Stimulated activated CD4-positive, alpha-beta T cell treated with anti-CD3 and anti-CD28 coated beads, Interleukin-12 subunit alpha, Interleukin-12 subunit beta, amount 100 ng/mL, for 4 hours (primary cell): ENCODE measurements around the gene PRIMPOL.
"Not testable (repeated sequence)": the region's sequence is repeated elsewhere in the genome, so short reads cannot be mapped to it uniquely, and the experiment has no call there.

Source experiments
- DNase-seq: peaks from one replicate; pipeline ENCODE4 v3.0.0-alpha.2; 2020

The PRIMPOL gene, protein sequence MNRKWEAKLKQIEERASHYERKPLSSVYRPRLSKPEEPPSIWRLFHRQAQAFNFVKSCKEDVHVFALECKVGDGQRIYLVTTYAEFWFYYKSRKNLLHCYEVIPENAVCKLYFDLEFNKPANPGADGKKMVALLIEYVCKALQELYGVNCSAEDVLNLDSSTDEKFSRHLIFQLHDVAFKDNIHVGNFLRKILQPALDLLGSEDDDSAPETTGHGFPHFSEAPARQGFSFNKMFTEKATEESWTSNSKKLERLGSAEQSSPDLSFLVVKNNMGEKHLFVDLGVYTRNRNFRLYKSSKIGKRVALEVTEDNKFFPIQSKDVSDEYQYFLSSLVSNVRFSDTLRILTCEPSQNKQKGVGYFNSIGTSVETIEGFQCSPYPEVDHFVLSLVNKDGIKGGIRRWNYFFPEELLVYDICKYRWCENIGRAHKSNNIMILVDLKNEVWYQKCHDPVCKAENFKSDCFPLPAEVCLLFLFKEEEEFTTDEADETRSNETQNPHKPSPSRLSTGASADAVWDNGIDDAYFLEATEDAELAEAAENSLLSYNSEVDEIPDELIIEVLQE

GRCh38 chr4:184649026-184649970 is at the start of gene PRIMPOL, which contains the start of gene CASP3:
TSS of gene PRIMPOL (plus strand) at chr4:184649738. CDS start at chr4:184657141, 7,403 bp downstream.
TSS of gene CASP3 (minus strand) at chr4:184649447. CDS start at chr4:184638453, 10,994 bp downstream.
- DNase-seq, result peak; percentile 96

- DNase-seq, result not testable (repeated sequence)
Measured at GRCh38 chr4:184600982-184601381, 48.6 kb upstream of the PRIMPOL start.

DNA sequence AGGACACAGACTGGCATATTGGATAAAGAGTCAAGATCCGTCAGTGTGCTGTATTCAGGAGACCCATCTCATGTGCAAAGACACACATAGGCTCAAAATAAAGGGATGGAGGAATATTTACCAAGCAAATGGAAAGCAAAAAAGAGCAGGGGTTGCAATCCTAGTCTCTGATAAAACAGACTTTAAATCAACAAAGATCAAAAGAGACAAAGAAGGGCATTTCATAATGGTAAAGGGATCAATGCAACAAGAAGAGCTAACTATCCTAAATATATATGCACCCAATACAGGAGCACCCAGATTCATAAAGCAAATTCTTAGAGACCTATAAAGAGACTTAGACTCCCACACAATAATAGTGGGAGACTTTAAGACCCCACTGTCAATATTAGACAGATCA is 46.7 kb upstream of the PRIMPOL start:
- DNase-seq, result not testable (repeated sequence)

GRCh38 chr4:184607429-184607828 is 42.1 kb upstream of the PRIMPOL start:
- DNase-seq, result not testable (repeated sequence)

DNA sequence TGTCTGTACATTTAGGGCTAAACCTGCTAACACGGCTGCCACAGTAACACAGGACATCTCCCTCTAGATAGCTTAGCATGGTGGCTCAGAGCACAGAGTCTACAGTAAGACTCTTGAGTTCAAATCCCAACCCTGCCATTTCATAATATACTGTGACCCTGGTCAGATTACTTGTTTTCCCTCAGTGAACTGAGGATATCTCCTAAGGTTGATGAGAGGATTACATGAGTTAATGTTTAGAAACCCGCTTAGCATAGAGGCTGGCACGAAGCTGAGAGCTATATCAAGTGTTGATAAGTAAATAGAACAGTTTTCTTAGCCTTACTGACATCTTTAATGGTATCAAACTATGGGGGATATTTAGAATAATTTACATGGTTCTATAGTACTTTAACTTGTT is 37.5 kb upstream of the PRIMPOL start:
- no peak for DNase-seq

DNA sequence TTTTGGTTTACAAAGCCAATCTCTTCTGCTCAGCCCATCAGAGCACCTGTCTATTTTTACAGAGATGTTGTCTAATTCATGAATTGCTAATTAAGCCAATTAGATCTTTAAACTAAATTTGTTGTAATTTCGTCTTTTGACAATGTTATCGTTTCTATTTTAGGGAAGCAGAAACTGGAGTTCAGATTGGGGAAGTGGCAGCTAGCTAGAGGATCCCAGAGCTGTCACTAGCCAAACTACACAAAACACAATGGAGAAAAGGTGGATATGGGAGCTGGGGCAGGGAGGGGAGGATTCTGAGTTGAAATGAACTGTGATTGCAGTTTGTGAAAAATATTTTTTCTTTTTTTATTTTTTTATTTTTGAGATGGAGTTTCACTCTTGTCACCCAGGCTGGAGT is 36.1 kb upstream of the PRIMPOL start:
- no peak for DNase-seq

GRCh38 chr4:184614509-184614908 is 35.0 kb upstream of the PRIMPOL start:
- no peak for DNase-seq

DNA sequence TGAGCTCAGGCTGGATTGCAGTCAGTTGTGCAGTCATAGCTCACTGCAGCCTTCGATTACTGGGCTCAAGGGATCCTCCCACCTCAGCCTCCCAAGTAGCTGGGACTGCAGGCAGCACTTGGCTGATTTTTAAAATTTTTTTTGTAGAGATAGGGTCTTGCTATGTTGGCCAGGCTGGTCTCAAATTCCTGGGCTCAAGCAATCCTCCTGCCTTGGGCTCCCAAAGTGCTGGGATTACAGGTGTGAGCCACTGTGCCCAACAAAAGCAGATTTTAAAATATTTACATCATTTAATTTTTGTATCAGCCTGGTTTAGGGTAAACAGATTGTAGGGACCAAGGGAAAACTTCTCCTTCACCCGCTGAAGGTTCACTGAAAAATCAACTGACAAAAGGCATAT is 33.4 kb upstream of the PRIMPOL start:
- DNase-seq, result not testable (repeated sequence)

GRCh38 chr4:184616633-184617551 is 32.6 kb upstream of the PRIMPOL start:
- no peak for DNase-seq

DNA sequence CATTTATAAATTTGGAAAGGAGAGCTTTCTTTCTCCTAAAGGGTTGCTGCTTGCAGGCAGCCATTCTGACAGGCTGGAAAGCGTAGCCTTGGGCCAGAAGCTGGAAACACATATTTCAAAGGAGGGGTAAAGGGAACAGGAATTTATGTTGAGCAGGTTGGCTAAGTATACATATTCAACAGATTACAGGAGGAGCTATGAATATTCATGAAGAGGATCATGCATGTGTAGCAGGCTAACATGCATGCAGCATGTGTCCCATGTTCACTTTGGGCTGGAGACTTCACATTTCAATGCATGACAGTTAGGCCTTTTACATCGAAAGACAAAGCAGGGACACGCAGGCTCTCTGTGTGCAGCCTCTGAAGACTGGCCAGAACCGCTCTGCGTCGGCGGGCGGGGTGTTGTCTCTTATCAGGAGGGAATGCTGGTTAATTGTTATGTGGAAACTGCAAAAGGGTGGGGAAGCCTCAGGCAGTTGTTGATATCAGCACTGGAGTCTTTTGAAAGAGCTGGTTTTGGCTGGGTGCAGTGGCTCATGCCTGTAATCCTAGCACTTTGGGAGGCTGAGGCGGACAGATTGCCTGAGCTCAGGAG is 31.8 kb upstream of the PRIMPOL start:
- no peak for DNase-seq

GRCh38 chr4:184620212-184620867 is 29.2 kb upstream of the PRIMPOL start:
- no peak for DNase-seq

DNA sequence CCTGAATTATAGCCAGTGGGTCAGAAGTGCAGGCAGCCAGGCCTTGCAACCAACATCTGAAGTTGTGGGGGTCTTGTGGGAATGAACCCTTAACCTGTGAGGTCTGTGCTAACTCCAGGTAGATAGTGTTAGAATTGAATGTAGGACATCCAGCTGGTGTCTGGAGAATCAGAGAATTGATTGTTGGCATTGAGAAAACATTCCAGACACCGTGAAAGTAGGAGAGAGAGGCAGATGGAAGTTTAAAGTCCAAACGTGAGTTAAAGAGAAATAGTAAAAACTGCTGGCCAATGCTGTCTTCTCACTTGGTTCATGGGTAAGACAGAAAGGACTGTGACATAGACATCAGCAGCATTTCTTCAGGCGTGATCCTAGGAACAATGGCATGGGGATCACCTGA is 28.0 kb upstream of the PRIMPOL start:
- DNase-seq, result no peak

DNA sequence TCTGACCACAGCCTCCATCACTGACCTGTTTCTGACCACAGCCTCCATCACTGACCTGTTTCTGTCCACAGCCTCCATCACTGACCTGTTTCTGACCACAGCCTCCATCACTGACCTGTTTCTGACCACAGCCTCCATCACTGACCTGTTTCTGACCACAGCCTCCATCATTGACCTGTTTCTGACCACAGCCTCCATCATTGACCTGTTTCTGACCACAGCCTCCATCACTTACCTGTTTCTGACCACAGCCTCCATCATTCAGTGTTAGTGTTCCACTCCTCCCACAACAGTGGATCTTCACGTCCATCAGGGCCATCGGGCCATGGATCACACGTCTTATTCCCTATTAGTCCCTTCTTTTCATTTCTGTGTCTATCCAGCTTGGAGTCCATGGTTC is 25.0 kb upstream of the PRIMPOL start:
- not testable (repeated sequence) for DNase-seq

DNA sequence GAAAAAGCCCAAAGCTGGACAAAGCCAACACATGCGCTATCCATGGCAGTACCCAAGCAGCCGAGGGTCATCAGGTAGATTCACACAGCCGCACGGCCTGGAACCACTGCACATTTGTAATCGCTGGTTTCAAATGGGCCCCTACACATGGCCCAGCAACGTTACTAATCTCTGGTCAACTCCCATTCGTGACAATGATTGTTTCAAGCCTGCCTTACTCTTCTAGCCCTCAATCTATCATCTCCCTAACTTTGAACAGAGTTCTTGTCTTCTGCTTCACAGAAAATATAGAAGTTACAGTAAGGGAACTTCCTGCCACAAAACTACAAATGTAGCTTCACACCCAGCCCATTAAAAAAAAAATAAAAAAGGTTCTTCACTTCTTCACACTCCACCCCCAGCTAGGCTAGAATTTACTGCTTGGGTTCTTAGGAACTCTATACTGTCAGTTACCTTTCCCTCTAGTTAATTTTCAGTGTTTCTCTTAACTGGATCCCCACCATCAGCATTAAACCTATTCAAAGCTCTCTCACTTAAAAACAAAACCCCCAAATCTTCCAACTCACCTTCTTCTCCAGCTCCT is 24.5 kb upstream of the PRIMPOL start:
- no peak for DNase-seq

- not testable (repeated sequence) for DNase-seq
Measured at GRCh38 chr4:184625783-184626596, 23.5 kb upstream of the PRIMPOL start.

DNA sequence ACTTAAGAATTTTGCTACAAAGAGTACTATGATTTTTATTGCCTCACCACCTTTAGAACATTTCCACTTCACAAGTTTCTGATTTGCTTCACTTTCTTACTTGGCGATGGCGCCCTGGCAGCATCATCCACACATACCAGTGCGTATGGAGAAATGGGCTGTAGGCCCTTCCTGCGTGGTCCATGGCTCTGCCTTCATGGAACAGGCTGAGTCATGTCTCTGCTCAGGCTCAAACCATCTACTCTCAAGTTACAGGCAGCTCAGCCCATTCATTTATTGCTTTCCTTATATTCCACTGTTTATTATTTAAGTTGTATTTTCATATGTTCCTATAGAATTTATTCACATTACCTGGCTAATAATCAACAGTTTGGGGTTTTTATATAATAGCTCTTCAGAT is 21.4 kb upstream of the PRIMPOL start:
- DNase-seq, result no peak

DNA sequence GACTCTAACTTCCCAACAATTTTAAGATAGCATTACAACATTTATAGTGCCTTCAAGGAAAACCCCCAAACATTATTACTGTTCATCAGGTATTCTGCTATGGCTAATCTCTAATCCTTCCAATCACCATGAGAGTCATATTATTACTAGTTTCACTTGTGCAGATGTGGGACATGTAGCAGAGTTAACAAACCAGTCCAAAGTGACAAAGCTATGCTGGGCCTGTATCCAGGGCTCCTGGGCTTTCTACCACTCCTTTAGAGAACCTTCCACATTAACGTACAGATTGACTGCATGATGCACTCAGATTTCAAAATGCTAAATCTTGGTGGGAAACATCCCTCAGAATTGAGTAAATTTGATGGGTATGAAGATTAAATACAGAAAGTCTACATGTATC is 16.7 kb upstream of the PRIMPOL start:
- DNase-seq, result no peak

DNA sequence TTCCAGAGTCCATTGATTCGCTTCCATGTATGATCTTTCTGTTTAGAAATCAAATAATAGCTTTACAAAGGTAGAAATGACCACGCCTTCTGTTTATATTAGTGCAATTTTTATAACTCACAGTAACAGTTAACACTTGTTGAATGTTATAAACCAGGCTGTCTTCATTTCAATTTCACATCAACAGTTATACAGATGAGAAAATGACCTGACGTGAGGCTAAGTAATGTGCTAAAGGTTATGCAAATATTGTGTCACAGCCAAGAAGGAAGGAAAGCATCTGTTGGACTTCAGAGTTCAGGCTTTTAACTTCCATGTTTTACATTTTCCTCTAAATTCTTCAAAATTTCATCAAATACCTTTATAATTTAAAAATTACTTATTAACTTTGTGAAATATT is 14.2 kb upstream of the PRIMPOL start:
- DNase-seq, result no peak

DNA sequence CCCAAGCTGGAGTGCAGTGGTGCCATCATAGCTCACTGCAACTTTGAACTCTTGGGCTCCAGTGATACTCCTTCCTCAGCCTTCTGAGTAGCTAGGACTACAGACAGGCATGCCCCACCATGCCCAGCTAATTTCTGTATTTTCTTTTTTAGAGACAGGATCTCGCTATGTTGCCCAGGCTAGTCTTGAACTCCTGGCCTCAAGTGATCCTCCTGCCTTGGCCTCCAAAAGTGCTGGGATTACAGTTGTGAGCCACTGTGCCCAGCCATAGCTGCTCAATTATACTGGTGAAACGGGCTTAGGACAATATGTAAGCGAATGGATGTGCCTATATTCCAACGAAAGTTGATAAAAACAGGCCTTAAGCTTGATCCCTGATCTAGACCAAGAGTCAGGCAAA is 13.4 kb upstream of the PRIMPOL start:
- DNase-seq, result no peak

- DNase-seq, result no peak
Measured at GRCh38 chr4:184636897-184637296, 12.6 kb upstream of the PRIMPOL start.
